ENCODE results near the gene NEURL2.
"Not testable (repeated sequence)": the region's sequence is repeated elsewhere in the genome, so short reads cannot be mapped to it uniquely, and the experiment has no call there.

Gene NEURL2

GRCh38 chr20:45897692-45898091 lies 6.7 kb upstream of the NEURL2 start:
- no peak for DNase-seq

- no peak for DNase-seq
Measured at GRCh38 chr20:45897289-45897688, 6.3 kb upstream of the NEURL2 start.

DNA sequence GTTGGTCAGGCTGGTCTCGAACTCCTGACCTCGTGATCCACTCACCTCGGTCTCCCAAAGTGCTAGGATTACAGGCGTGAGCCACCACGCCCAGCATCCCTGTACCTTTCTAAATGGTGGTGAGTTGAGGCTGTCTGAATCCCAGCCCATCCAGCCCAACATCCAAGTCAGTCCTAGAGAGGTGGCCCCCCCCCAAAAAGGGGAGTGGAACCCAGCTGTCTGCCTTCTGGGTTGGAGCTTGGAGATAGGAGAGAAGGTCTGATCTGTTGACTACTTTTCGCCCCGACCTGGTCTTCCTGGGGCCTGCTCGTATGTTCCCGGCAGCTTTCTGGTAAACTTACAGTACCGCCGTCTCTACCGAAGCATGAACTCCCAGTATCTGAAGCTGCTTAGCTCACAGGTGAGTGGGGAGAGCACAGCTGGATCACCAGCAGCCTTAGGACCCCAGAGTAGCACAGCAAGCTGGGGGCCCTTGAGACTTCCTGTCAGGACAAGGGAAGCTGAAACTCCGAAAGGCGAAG lies 5.7 kb upstream of the NEURL2 start:
- DNase-seq = no peak

GRCh38 chr20:45894797-45895196 lies 3.8 kb upstream of the NEURL2 start:
- no peak for DNase-seq

DNA sequence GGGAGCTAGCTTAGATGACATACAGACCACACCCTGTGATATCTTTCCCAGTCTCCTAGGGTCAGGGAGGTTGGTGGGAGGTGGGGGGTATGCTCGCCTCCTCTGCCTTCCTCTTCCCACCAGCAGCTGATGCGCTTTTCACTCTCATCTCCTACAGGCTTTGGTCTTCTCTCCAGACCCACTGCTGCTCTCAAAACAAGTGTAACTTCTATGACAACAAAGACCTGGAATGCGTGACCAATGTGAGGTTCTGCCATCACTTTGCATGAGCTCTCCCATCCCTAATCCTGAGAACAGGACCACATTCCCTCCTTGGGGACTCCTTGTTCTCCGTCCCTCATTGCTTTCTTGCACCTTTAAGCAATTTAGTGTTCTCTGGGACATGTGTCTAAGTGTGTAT lies 2.8 kb upstream of the NEURL2 start:
- DNase-seq = no peak

- DNase-seq = no peak
Measured at GRCh38 chr20:45892828-45893500, 2.0 kb upstream of the NEURL2 start.

DNA sequence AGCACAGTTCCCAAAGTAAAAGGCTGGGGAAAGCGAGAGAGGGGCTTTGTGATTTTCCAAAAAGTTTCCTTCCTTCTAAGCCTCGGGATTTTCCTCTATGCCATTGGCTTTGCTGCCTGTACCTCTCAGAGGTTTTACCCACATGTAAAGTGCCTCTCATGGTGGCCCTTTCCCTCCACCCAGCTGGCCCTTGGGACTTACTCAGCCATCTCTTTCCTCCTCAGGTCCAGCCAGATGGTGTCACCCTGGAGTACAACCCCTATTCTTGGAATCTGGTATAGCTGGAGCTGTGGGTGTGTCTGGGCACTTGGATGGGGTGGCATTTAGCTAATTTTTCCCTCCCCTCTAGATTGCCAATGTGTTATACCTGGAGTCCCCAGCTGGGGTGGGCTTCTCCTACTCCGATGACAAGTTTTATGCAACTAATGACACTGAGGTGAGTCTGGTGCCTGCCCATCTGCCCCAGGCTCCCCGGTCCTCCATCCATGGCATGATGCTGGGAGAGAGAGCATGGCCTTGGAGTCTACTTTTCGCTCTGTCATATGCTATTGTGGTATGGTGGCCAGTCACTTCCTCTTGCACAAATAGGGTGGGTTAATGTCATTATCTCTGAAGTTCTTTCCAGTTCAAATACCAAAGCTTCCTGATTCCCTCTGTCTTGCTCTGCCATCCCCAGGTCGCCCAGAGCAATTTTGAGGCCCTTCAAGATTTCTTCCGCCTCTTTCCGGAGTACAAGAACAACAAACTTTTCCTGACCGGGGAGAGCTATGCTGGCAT lies 1.2 kb upstream of the NEURL2 start:
- peak; percentile 51 for DNase-seq

DNA sequence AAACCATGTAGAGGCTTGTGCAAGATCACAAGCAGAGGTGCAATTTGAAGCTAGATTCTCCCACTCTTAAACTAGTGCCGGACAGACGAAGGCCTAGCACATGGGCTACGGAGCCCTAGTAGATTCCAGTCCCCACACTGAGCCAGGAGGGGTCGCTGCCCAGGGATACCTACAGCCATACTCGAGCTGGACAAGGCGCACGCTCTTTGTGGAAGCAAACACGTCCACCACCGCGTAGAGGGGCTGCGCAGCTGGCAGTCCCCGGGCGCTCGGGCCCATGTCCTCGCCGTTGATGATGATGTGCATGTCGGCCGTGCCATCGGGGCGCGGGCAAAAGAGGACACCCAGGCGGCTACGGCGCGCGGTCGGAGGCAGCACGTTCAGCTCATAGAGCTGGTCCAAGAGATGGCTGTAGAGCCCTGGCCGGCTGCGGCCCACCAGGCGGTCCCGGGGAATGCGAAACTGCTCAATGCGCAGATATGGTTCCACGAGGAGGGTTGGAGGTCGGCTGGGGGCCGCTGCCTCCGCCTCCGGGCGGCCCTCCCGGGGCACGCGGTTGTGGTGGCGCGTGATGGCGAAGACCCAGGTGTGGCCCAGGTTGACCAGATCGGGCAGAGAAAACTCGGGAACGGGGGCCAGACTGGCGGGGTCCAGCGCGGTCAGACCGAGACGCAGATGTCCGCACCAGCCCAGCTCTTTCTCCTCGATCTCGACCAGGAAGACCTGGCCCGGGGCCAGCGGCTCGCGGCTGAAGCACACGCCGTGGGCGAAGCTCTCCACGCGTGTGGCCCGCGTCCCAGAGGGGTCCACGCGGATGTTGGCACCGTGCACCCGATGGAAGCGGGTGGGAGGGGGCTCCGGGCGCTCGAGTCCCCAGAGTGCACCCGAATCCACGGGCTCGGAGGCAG lies 677 bp downstream of the NEURL2 start:
- DNase-seq = peak; percentile 84

DNA sequence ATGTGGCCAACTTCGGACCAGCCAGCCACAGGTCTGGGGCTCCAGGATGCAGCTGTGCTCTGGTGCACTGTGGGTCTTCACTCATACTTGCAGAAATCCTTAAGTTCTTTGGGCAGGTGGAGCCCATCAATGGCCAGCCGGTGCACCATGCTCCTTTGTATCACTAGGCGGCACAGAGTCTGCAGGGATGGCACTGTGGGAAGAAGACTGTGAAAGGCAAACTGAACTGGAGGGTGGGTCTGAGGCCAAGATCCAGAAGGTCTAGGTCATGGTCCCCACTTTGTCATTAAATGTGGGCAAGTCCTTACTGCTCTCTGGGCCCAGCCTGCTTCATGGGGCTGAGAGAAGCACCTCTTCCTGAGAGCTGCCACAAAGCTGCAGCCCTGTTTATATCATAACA lies 2.3 kb downstream of the NEURL2 start:
- no peak for DNase-seq

GRCh38 chr20:45887346-45887715 lies 3.7 kb downstream of the NEURL2 start, which contains the start of gene SPATA25:
Gene SPATA25, minus strand, starts transcription at chr20:45887622. Its CDS starts 32 bp downstream, at chr20:45887590.
- DNase-seq = no peak

- no peak for DNase-seq
Measured at GRCh38 chr20:45886590-45887345, 4.2 kb downstream of the NEURL2 start.

- DNase-seq = no peak
Measured at GRCh38 chr20:45883100-45883469, 7.9 kb downstream of the NEURL2 start.

GRCh38 chr20:45882469-45883099 lies 8.4 kb downstream of the NEURL2 start:
- DNase-seq = no peak

DNA sequence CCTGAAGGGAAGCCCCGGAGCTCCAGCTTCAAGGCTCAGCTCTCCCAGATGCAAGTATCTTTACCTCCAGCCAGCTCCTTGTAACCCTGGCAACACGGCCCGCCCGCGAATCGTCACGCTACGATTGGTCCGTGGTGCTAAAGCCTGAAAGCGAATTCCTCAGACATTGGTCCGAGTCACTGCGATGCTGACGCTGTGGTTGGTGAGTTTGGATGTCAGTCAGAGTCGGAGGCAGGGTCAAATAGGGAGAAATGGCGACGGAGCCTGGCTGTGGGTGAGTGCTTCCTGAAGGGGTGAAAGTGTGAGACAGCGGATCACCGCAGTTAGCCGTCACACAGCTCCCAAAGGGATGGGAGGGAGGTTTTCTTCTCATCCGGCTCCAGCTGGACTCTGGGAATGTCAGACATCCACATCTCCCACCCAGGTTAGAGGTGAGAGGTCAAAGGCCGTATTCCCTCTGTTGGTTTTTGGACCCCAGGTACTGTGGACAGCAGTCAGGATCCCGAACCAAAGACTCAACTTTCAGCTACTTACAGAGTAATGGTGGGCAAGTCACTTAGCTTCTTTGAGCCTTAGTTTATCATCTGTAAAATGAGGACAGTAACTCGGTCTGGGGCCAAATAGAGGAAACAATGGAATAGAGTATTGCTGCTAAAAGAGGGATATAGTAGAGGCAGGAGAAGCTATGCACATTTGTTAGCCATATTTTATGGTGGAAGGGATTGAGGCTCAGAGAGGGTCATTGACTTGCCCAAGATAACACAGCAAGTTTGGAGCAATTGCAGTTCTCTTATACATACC lies 9.8 kb downstream of the NEURL2 start, which contains the start of gene ZSWIM1:
Gene ZSWIM1, plus strand, starts transcription at position 240 of the 801 bp plus-strand sequence. CDS start 1,366 bp downstream, outside the sequence.
- peak; percentile 99 for DNase-seq

GRCh38 chr20:45878076-45878761 lies 12.8 kb downstream of the NEURL2 start:
- peak; percentile 80 for DNase-seq

DNA sequence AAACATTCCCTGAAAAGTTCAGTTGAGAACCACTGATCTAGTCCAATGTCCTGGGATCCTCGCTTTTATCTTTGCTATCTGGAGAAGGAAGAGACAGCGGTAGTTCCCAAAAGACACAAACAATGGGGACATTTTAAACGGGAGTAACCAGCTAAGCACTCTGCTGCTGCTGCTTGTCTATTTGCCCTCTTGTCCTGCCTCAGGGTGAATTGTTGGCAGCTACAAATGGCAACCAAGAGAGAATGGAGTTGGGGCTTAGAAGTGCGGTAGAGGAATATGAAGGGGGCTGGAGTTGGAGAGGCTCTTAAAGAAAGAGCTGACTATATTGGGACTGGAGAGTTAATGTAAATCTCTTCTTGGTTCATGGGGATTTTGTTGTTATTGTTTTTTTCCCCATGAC lies 16.4 kb downstream of the NEURL2 start:
- DNase-seq = no peak

GRCh38 chr20:45874104-45874481 lies 16.9 kb downstream of the NEURL2 start:
- not testable (repeated sequence) for DNase-seq

- peak; percentile 61 for DNase-seq
Measured at GRCh38 chr20:45873409-45874103, 17.5 kb downstream of the NEURL2 start.

GRCh38 chr20:45872626-45873025 lies 18.4 kb downstream of the NEURL2 start:
- DNase-seq = no peak

GRCh38 chr20:45867819-45868176 lies 23.2 kb downstream of the NEURL2 start:
- DNase-seq = no peak
